Measurements from ENCODE around the gene DDX49. TPM values are rescaled to one million over a fixed set of nuclear protein-coding genes. Genes with fewer than 3 reads are reported as not detected.

Gene DDX49
- total RNA-seq, 1 experiment from 2014 or later: 57.6 TPM

DNA sequence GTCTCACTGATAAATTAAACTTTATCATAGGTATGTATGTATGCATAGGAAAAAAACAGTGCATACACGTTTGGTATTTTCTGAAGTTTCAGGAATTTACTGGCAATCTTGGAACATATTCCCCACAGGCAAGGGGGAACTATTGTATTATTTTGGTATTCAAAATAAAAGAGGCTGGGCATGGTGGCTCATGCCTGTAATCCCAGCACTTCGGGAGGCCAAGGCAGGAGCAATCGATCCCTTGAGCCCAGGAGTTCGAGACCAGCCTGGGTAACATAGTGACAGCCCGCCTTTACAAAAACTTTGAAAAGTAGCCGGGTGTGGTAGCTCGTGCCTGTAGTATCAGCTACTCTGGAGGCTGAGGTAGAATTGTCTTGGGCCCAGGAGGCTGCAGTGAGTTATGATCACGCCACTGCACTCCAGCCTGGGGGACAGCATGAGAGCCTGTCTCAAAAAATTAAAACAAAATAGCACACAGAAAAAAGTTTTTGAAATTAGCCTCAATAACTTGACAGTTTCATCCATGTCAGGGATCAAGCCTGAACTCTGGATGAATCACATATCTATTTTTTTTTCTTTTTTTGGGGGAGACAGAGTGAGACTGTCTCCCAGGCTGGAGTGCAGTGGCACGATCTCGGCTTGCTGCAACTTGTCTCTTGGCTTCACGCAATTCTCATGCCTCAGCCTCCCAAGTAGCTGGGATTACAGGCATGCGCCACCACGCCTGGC lies 50.6 kb downstream of the DDX49 start:
- peak; percentile 26 for DNase-seq (ENCODE audit: low read depth)

DNA sequence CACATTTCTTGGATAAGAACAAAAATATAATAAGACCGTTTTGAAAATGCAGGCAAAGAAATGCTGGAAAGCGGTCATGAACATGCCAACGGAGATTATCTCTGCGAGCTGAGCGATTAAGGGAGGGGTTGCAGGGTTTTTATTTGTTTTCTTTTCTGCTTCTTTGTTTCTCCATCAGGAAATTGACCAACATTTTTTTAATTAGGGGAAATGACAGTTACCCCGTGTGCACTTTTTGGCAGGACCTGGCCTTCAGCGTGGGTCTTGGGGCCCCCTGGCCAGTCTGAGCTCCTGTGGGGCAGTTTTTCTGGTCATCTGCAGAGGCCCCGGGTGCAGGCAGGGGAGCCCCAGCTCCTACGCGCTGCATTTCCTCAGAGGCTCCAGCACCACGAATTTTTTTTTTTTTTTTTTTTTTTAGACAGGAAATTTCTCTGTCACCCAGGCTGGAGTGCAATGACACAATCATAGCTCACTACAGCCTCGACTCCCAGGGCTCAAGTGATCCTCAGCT lies 52.8 kb downstream of the DDX49 start:
- no peak for DNase-seq (ENCODE audit: low read depth)

DNA sequence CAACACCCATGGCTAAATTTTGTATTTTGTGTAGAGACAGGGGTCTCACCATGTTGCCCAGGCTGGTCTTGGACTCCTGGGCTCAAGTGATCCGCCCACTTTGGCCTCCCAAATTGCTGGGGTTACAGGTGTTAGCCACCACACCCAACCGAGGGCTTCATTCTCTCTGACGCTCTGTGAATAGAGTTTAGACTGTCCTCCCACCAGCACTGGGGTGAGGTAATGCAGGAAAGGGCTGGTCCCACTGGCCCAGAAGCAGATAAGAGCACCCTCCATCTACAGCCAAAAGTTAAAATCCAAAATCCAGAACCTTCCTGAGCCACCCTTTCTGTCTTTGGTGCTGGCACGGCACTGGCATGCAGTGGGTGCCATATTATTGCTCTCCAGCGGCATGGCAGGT lies 53.3 kb downstream of the DDX49 start:
- no peak for DNase-seq (ENCODE audit: low read depth)

DNA sequence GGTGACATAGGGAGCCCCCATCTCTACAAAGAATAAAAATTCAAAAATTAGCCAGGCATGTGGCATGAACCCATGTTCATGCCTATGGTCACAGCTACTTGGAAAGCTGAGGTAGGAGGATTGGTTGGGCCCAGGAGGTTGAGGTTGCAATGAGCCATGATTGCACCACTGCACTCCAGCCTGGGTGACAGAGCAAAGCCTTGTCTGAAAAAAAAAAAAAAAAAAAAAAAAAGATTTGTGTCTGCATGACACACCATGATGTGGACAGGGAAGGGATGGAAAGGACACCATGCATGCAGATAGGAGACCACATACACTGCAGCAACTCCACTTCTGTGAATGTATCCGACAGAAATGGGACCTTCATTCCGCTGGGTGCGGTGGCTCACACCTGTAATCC lies 55.5 kb downstream of the DDX49 start:
- DNase-seq (ENCODE audit: low read depth): peak; percentile 21

DNA sequence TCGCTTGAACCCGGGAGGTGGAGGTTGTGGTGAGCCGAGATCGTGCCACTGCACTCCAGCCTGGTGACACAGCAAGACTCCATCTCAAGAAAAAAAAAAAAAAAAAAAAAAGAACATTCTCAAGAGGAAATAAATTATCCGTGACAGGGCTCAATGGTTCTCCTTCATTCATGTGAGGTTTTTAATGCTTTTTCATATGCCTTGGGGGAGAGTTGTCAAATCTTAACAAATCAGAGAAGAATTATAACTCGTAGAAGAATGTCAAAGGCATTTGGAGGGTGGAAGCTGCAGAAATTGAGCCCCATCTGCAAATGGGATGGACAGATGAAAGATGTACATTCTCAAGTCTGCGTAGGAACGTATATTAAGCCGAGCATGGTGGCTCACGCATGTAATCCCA lies 56.4 kb downstream of the DDX49 start:
- no peak for DNase-seq (ENCODE audit: low read depth)

Other genes starting within 250 kb of the DDX49 start
- gene CRTC1, start 236.0 kb upstream of the DDX49 start, total RNA-seq (2014; rRNA removed): 1.7 and 2.0 TPM in 2 replicates
- 0.13 TPM in 1 of 2 replicates, not detected in the other for gene COMP, start 128.4 kb upstream of the DDX49 start, total RNA-seq (2014; rRNA removed)
- 56.5 and 76.0 TPM in 2 replicates for gene UPF1, start 87.8 kb upstream of the DDX49 start, total RNA-seq (2014; rRNA removed)
- gene CERS1, start 23.6 kb upstream of the DDX49 start, total RNA-seq (2014; rRNA removed): 0.96 and 2.5 TPM in 2 replicates
- 375 and 380 TPM in 2 replicates for gene COPE, start 328 bp upstream of the DDX49 start, total RNA-seq (2014; rRNA removed)
- gene HOMER3, start 21.5 kb downstream of the DDX49 start, total RNA-seq (2014; rRNA removed): 154 and 188 TPM in 2 replicates
- gene SUGP2, start 113.8 kb downstream of the DDX49 start, total RNA-seq (2014; rRNA removed): 54.2 and 63.9 TPM in 2 replicates
- 61.1 and 68.3 TPM in 2 replicates for gene ARMC6, start 113.9 kb downstream of the DDX49 start, total RNA-seq (2014; rRNA removed)
- gene SLC25A42, start 144.3 kb downstream of the DDX49 start, total RNA-seq (2014; rRNA removed): 2.8 and 4.4 TPM in 2 replicates
- 26.1 and 26.7 TPM in 2 replicates for gene TMEM161A, start 218.8 kb downstream of the DDX49 start, total RNA-seq (2014; rRNA removed)